Ishikawa (cell line): ENCODE measurements around the gene OSBPL1A.

Experiments used
- CREB1 ChIP-seq: IDR thresholded peaks from 2 replicates; pipeline ENCODE4 v1.6.1; 2012; ENCODE audit warnings: low read depth
- EP300 ChIP-seq: IDR thresholded peaks from 2 replicates; pipeline ENCODE4 v1.6.1; 2012; ENCODE audit warnings: borderline replicate concordance
- FOXM1 ChIP-seq: IDR thresholded peaks from 2 replicates; pipeline ENCODE4 v1.6.1; 2012; ENCODE audit warnings: low read depth, borderline replicate concordance
- RAD21 ChIP-seq: IDR thresholded peaks from 2 replicates; pipeline ENCODE4 v1.6.1; 2012; ENCODE audit warnings: low read depth
- TCF12 ChIP-seq: IDR thresholded peaks from 2 replicates; pipeline ENCODE4 v1.6.1; 2012; ENCODE audit warnings: low read depth
- TEAD4 ChIP-seq: IDR thresholded peaks from 2 replicates; pipeline ENCODE4 v1.6.1; 2012
- USF1 ChIP-seq: IDR thresholded peaks from 2 replicates; pipeline ENCODE4 v1.6.1; 2012
- YY1 ChIP-seq: IDR thresholded peaks from 2 replicates; pipeline ENCODE4 v1.6.1; 2012; ENCODE audit warnings: low read depth

GRCh38 chr18:24201699-24202687 lies 195.6 kb downstream of the OSBPL1A start:
- no peak for TF ChIP-seq RAD21
- no peak for TF ChIP-seq TEAD4
- no peak for TF ChIP-seq EP300
- no peak for TF ChIP-seq FOXM1
- no peak for TF ChIP-seq USF1
- TF ChIP-seq CREB1, result no peak
- no peak for TF ChIP-seq YY1
- no peak for TF ChIP-seq TCF12
